ENCODE measurements around the gene UFD1.

Gene UFD1

GRCh38 chr22:19400881-19401280 lies 78.1 kb downstream of the UFD1 start:
- no peak for DNase-seq (ENCODE audit: low read depth in 2 of 3, low spot score in 2 of 3)
